K562 (cell line): ENCODE results near the gene FAM83E.

Experiments
- COPS2 ChIP-seq: fragments of 450-650 bp; conservative IDR thresholded peaks from 2 replicates; pipeline ENCODE4 v1.6.1; 2016; ENCODE audit warnings: mild to moderate bottlenecking, moderate library complexity
- CTCF ChIP-seq, 3 experiments: IDR thresholded peaks in 2 of 3; conservative IDR thresholded peaks in 1 of 3; 2 replicates each; pipeline ENCODE4 v1.5.1; 2011 to 2012; ENCODE audit warnings: low read length in 3 of 3, mild to moderate bottlenecking in 3 of 3, control low read depth in 2 of 3, improper control_type of control experiment in 1 of 3, inconsistent platforms in 1 of 3, low read depth in 1 of 3, mixed read lengths in 1 of 3, moderate library complexity in 1 of 3; ENCODE audit not compliant: insufficient read depth in 2 of 3
- ELK1 ChIP-seq: sonication (generic); formaldehyde crosslinking; IDR thresholded peaks from 2 replicates; pipeline ENCODE4 v1.8.1; 2022; ENCODE audit warnings: missing genetic modification reagents
- ETS2 ChIP-seq: IDR thresholded peaks from 2 replicates; pipeline ENCODE4 v1.6.1; 2016; ENCODE audit warnings: borderline replicate concordance, missing genetic modification characterization, mild to moderate bottlenecking, moderate library complexity, missing compliant biosample characterization; ENCODE audit not compliant: poor library complexity, severe bottlenecking
- ETV6 ChIP-seq, 3 experiments: fragments of 150-350 bp in 1 of 3; sonication (generic) in 1 of 3; formaldehyde crosslinking in 1 of 3; IDR thresholded peaks; 2 replicates each; pipeline versions ENCODE4 v1.6.1 to v1.8.0; 2014 to 2022; ENCODE audit warnings: borderline replicate concordance in 2 of 3, low read depth in 2 of 3, antibody characterized with exemption in 1 of 3, low read length in 1 of 3, mild to moderate bottlenecking in 1 of 3, missing genetic modification reagents in 1 of 3
- KDM1A ChIP-seq, 2 experiments: fragments of 450-650 bp; IDR thresholded peaks; 2 replicates each; pipeline ENCODE4 v1.6.1; 2016; ENCODE audit warnings: mild to moderate bottlenecking in 2 of 2
- MAX ChIP-seq: sonication (generic); formaldehyde crosslinking; IDR thresholded peaks from 2 replicates; pipeline ENCODE4 v1.9.0; 2022; ENCODE audit warnings: mild to moderate bottlenecking, missing genetic modification reagents
- POLR2A ChIP-seq: fragments of 450-650 bp; conservative IDR thresholded peaks from 2 replicates; pipeline ENCODE4 v1.6.1; 2016
- SRSF9 ChIP-seq: fragments of 200-400 bp; formaldehyde crosslinking; IDR thresholded peaks from 2 replicates; pipeline ENCODE4 v1.6.1; 2017; ENCODE audit warnings: low read depth, low read length, borderline replicate concordance
- XRCC3 ChIP-seq: fragments of 450-650 bp; IDR thresholded peaks from 2 replicates; pipeline ENCODE4 v1.6.1; 2017; ENCODE audit warnings: mild to moderate bottlenecking, moderate library complexity
- ZFP36 ChIP-seq: fragments of 150-350 bp; IDR thresholded peaks from 2 replicates; pipeline ENCODE4 v1.6.1; 2018; ENCODE audit warnings: low read length, low read depth; ENCODE audit not compliant: partially characterized antibody

GRCh38 chr19:48644839-48645619, 30.2 kb upstream of the FAM83E start:
- TF ChIP-seq MAX (CRISPR knock-in tag) (no peak), ZFP36 (no peak), ETV6 (IDR thresholded peaks at IDR 0.05; ENCODE audit: borderline replicate concordance in 1 of 2, low read depth in 2 of 2, low read length in 1 of 2) (no peak), ETV6 (CRISPR knock-in tag; IDR thresholded peaks at IDR 0.05; ENCODE audit: borderline replicate concordance) (no peak), ETS2 (tag) (no peak), SRSF9 (no peak), COPS2 (no peak), KDM1A (IDR thresholded peaks at IDR 0.05) (no peak), POLR2A (no peak), ELK1 (CRISPR knock-in tag) (no peak), XRCC3 (no peak), CTCF (IDR thresholded peaks at IDR 0.05 in 2 of 3, conservative IDR thresholded peaks at IDR 0.05 in 1 of 3; ENCODE audit: insufficient read depth in 2 of 3, low read depth in 1 of 3, low read length in 3 of 3) (no peak; a peak in 1 of 6 replicates)
